ENCODE results near the gene ZNF569. TPM values are rescaled to one million over a fixed set of nuclear protein-coding genes. Genes with fewer than 3 reads are reported as not detected.

Gene ZNF569
- polyA plus RNA-seq, 1 donor from 2014 or later = 21.6 TPM

DNA sequence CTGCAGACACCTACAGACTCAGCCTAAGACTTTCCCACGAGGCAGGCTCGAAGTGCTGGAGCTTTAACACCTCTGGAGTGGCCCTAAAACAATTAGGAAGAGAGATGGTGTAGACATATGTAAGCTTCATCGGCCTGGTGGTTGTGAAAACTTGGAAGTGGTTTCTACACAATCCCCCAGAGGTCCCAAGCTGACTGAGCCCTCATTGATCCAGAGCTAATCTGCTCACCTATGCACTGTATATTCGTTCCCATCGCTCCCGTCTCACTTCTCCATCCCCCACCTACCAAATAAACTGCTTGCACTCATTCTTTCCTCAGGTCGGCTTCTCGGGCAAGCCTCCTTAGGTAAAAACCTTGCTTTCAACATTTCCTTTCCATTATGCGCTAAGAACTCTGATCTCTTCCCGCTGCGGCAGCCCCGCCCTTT, 38.7 kb upstream of the ZNF569 start:
- H2AFZ ChIP-seq (ENCODE audit: low read depth, low read length) = peak overlapping the region; percentile 79
- peak overlapping the region; percentile 74 for H3K4me2 ChIP-seq (ENCODE audit: low read length)
- peak overlapping the region; percentile 78 for H3K4me3 ChIP-seq (ENCODE audit: low read length)
- no peaks in the 10 kb centered on the region for H3K36me3 ChIP-seq (ENCODE audit: insufficient read depth, low read length)
- no peaks in the 10 kb centered on the region for H3K9me3 ChIP-seq (ENCODE audit: low read length)
- peaks cover 5% of the 10 kb centered on the region for H3F3A ChIP-seq (ENCODE audit: insufficient read depth, low read length, poor library complexity, severe bottlenecking)
- H3K27ac ChIP-seq (ENCODE audit: low read length) = peak overlapping the region; percentile 99
- H4K20me1 ChIP-seq (ENCODE audit: insufficient read depth) = no peaks in the 10 kb centered on the region
- no peaks in the 10 kb centered on the region for H3K9me2 ChIP-seq (ENCODE audit: insufficient read depth, low read length)
- H3K79me2 ChIP-seq (replicated peaks; ENCODE audit: insufficient read depth, low read length) = peaks cover 14% of the 10 kb centered on the region
- H3K9ac ChIP-seq (ENCODE audit: low read length) = peak overlapping the region; percentile 94
- no peaks in the 10 kb centered on the region for H3K27me3 ChIP-seq (ENCODE audit: insufficient read depth, low read depth, low read length)
- TF ChIP-seq RAD21 (conservative IDR thresholded peaks at IDR 0.05) (no peak), POLR2AphosphoS5 (IDR thresholded peaks at IDR 0.05) (no peak), EZH2 (IDR thresholded peaks at IDR 0.05; ENCODE audit: borderline replicate concordance, insufficient read depth, low read length, poor library complexity, severe bottlenecking) (no peak), SMC3 (conservative IDR thresholded peaks at IDR 0.05; ENCODE audit: poor library complexity) (no peak), EP300 (conservative IDR thresholded peaks at IDR 0.05; ENCODE audit: poor library complexity, severe bottlenecking) (no peak), TAF1 (IDR thresholded peaks at IDR 0.05; ENCODE audit: low read depth) (no peak), MXI1 (conservative IDR thresholded peaks at IDR 0.05; ENCODE audit: poor library complexity, severe bottlenecking) (no peak)
- TF ChIP-seq, protein P1, sequence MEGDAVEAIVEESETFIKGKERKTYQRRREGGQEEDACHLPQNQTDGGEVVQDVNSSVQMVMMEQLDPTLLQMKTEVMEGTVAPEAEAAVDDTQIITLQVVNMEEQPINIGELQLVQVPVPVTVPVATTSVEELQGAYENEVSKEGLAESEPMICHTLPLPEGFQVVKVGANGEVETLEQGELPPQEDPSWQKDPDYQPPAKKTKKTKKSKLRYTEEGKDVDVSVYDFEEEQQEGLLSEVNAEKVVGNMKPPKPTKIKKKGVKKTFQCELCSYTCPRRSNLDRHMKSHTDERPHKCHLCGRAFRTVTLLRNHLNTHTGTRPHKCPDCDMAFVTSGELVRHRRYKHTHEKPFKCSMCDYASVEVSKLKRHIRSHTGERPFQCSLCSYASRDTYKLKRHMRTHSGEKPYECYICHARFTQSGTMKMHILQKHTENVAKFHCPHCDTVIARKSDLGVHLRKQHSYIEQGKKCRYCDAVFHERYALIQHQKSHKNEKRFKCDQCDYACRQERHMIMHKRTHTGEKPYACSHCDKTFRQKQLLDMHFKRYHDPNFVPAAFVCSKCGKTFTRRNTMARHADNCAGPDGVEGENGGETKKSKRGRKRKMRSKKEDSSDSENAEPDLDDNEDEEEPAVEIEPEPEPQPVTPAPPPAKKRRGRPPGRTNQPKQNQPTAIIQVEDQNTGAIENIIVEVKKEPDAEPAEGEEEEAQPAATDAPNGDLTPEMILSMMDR (IDR thresholded peaks at IDR 0.05; ENCODE audit: poor library complexity, severe bottlenecking) = no peak
- TF ChIP-seq, protein P2, sequence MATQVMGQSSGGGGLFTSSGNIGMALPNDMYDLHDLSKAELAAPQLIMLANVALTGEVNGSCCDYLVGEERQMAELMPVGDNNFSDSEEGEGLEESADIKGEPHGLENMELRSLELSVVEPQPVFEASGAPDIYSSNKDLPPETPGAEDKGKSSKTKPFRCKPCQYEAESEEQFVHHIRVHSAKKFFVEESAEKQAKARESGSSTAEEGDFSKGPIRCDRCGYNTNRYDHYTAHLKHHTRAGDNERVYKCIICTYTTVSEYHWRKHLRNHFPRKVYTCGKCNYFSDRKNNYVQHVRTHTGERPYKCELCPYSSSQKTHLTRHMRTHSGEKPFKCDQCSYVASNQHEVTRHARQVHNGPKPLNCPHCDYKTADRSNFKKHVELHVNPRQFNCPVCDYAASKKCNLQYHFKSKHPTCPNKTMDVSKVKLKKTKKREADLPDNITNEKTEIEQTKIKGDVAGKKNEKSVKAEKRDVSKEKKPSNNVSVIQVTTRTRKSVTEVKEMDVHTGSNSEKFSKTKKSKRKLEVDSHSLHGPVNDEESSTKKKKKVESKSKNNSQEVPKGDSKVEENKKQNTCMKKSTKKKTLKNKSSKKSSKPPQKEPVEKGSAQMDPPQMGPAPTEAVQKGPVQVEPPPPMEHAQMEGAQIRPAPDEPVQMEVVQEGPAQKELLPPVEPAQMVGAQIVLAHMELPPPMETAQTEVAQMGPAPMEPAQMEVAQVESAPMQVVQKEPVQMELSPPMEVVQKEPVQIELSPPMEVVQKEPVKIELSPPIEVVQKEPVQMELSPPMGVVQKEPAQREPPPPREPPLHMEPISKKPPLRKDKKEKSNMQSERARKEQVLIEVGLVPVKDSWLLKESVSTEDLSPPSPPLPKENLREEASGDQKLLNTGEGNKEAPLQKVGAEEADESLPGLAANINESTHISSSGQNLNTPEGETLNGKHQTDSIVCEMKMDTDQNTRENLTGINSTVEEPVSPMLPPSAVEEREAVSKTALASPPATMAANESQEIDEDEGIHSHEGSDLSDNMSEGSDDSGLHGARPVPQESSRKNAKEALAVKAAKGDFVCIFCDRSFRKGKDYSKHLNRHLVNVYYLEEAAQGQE (IDR thresholded peaks at IDR 0.05; ENCODE audit: borderline replicate concordance) = no peak

DNA sequence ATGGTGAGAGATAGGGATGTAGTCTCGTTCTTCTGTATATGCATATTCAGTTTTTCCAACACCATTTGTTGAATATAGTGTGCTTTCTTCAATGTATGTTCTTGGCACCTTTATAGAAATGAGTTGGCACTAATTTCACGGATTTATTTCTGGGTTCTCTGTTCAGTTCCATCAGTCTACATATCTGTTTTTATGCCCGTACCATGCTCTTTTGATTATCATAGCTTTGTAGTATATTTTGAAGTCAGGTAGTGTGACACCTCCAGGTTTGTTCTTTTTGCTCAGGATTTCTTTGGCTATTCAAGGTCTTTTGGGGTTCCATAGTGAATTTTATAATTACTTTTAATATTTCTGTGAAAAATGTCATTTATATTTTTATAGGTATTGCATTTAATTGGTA, 25.0 kb upstream of the ZNF569 start:
- TF ChIP-seq, protein P1 (IDR thresholded peaks at IDR 0.05; ENCODE audit: poor library complexity, severe bottlenecking) = no peak
- TF ChIP-seq TAF1 (IDR thresholded peaks at IDR 0.05; ENCODE audit: low read depth) (no peak), RAD21 (conservative IDR thresholded peaks at IDR 0.05) (no peak), EZH2 (IDR thresholded peaks at IDR 0.05; ENCODE audit: borderline replicate concordance, insufficient read depth, low read length, poor library complexity, severe bottlenecking) (no peak), SMC3 (conservative IDR thresholded peaks at IDR 0.05; ENCODE audit: poor library complexity) (no peak), EP300 (conservative IDR thresholded peaks at IDR 0.05; ENCODE audit: poor library complexity, severe bottlenecking) (no peak), MXI1 (conservative IDR thresholded peaks at IDR 0.05; ENCODE audit: poor library complexity, severe bottlenecking) (no peak), POLR2AphosphoS5 (IDR thresholded peaks at IDR 0.05) (no peak)
- TF ChIP-seq, protein P2 (IDR thresholded peaks at IDR 0.05; ENCODE audit: borderline replicate concordance) = no peak
- H3K4me2 ChIP-seq (ENCODE audit: low read length) = no peak overlapping the region
- H3K27me3 ChIP-seq (ENCODE audit: insufficient read depth, low read depth, low read length) = no peaks in the 10 kb centered on the region
- no peaks in the 10 kb centered on the region for H3K79me2 ChIP-seq (replicated peaks; ENCODE audit: insufficient read depth, low read length)
- H2AFZ ChIP-seq (ENCODE audit: low read depth, low read length) = no peak overlapping the region
- no peaks in the 10 kb centered on the region for H3F3A ChIP-seq (ENCODE audit: insufficient read depth, low read length, poor library complexity, severe bottlenecking)
- H3K9ac ChIP-seq (ENCODE audit: low read length) = no peak overlapping the region
- no peaks in the 10 kb centered on the region for H3K36me3 ChIP-seq (ENCODE audit: insufficient read depth, low read length)
- H3K9me3 ChIP-seq (ENCODE audit: low read length) = peaks cover 7% of the 10 kb centered on the region
- no peaks in the 10 kb centered on the region for H4K20me1 ChIP-seq (ENCODE audit: insufficient read depth)
- no peaks in the 10 kb centered on the region for H3K9me2 ChIP-seq (ENCODE audit: insufficient read depth, low read length)
- no peak overlapping the region for H3K27ac ChIP-seq (ENCODE audit: low read length)
- H3K4me3 ChIP-seq (ENCODE audit: low read length) = no peak overlapping the region
